ENCODE results near the gene BCR.
"Not testable (repeated sequence)": the region's sequence is repeated elsewhere in the genome, so short reads cannot be mapped to it uniquely, and the experiment has no call there.

Gene BCR

GRCh38 chr22:23180301-23180892 lies at the start of gene BCR:
TSS of gene BCR (plus strand) at chr22:23180509. CDS start at chr22:23180961, 452 bp downstream.
- DNase-seq (ENCODE audit: low spot score): peak; percentile 82

DNA sequence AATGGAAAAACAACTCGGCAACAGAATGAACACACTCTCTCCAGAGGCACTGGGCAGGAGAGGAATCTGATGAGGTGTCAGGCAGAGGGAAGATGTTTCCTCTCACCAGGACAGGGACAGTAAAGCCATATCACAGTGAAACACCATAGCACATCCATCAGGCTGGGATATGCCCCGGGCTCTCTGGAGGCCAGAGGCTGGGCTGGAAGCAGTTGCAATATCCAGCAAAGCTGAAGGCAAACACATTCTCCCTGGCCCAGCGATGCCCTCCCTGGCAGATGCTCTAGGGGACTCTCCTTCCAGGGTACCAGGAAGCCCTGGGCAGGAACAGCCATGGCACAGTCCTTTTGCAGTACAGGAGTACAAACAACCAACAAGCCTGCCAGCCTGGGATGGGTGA lies 49.6 kb upstream of the BCR start:
- DNase-seq (ENCODE audit: low spot score): no peak

- DNase-seq (ENCODE audit: low spot score): no peak
These were observed 48.4 kb upstream of the BCR start for GRCh38 chr22:23131931-23132330.

- no peak for DNase-seq (ENCODE audit: low spot score)
These were observed 47.8 kb upstream of the BCR start for GRCh38 chr22:23132376-23133091.

DNA sequence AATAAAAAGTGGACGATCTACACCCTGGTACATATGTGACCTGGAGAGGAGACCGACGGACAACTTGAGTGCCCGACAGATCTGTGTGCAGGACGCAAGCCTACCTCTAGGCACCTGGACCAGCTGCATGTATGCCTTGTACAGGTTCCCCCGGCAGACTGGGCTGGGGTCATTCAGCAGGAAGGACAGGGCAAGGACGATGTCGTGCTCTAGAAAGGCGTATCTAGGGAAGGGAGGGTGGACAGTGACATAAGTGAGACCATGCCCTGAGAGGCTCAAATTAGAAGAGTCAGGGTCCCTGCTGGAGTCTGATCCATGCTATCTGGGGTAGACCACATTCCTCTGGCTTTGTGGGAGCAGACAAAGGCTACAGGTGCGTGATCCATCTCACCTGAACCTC lies 46.4 kb upstream of the BCR start:
- no peak for DNase-seq (ENCODE audit: low spot score)

DNA sequence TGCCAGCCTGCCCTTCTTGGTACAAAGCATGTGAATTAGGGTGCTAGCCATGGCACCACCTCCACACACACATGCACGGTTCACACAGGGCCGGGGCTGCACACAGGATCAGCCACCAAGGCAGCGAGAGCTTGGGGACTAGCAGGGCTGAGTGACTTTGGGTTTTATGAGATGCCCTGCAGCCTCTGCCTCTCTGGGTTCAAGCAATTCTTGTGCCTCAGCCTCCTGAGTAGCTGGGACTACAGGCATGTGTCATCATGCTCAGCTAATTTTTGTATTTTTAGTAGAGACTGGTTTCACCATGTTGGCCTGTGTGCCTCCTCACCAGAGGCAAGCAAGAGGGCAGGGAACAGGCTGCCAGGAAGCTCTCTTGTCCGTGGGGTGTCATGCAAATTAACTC lies 43.3 kb upstream of the BCR start:
- DNase-seq (ENCODE audit: low spot score): not testable (repeated sequence)

DNA sequence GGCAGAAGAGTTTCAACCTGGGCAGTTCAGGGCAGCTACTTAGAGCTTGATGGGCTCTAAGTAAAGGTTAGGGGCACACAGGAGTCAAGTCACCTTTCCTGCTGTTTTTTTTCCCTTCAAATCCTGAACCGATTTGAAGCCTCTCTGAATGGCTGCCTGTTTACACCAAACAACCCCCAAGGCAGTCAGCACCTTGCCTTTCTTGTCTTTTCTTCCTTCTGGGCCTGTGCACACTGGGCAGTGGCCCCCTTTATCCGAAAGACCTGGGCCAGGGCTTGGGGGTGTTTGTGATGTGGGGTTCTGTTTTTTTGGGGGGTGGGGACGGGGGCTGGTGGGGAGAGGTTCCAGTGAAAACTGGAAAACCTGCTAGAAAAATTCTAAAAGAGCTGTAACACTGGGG lies 42.8 kb upstream of the BCR start:
- DNase-seq (ENCODE audit: low spot score): no peak

DNA sequence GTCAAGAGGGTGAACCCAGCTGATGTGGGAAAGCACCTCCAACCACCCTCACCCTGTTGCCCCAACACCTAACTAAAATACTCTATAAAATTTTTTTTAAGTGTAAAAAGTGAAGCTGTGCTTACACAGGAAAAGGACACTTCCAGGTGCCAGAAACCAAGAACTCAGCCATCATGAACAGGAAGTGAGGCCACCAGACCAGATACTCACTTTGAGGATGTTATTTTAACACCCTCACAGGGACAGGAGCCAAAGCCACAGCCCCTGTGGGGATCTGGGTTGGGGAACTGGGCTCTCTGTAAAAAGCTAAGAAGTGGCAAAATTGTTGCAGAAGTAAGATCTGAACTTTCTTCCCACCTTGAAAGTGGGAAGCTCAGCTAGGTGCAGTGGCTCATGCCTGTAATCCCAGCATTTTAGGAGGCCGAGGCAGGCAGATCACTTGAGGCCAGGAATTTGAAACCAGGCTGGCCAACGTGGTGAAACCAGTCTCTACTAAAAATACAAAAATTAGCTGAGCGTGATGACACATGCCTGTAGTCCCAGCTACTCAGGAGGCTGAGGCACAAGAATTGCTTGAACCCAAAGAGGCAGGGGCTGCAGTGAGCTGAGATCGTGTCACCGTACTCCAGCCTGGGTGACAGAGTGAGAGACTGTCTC lies 42.3 kb upstream of the BCR start:
- peak; percentile 68 for DNase-seq (ENCODE audit: low spot score)

GRCh38 chr22:23138584-23139435 lies 41.5 kb upstream of the BCR start:
- no peak for DNase-seq (ENCODE audit: low spot score)

DNA sequence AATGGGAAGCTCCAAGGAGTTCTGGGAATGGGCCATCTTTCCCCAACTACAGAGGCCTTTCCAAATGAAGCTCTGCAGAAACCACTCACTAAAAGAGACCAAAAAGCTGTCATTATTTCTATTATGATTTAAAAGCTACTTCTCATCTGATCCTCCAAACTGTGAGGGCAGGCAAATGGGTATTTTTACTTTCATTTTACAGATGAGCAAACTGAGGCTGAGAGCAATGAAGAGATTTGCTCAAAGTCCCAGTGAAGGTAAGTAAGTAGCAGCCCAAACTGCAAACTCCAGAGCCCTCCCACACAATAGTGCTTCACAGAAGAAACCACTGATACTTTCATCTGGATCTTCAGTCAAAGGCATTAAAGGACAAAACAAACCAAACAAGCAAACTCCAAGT lies 39.9 kb upstream of the BCR start:
- no peak for DNase-seq (ENCODE audit: low spot score)

DNA sequence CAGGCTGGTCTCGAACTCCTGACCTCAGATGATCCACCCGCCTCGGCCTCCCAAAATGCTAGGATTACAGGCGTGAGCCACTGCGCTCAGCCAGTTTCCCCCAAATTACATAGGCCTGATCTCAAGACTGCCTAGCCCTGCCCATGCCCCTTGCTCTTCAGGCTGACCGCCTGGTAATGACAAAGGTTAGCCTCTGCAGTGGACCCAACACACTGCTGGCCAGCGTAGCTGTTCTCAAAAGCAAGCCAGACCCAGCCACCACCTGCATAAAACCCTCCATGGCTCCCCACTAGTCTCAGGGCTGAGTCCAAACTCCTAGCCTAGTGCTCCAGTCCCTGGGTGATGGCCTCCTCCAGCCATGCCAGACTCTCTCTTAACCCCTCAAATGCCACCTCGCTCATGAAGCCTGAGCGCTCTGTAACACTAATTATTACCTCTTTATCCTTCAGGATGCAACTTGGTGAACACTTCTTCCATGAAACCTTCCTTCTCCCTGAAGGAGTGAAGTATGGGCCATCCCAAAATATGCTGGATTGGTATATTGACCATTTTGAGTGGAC lies 37.7 kb upstream of the BCR start:
- DNase-seq (ENCODE audit: low spot score): no peak

DNA sequence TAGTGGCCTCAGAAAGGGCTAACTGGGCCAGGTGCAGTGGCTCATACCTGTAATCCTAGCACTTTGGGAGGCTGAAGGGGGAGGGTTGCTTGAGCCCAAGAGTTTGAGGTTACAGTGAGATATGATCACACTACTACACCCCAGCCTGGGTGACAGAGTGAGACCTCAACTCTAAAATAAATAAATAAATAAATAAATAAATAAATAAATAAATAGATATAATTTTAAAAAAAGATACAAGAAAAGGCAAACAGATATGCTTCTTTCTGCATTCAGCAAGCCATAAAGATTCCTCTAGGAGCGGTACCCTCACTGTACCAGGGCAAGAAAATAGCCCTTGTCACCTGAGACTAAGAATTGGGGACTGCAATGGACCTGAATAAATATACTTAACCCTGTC lies 37.2 kb upstream of the BCR start:
- no peak for DNase-seq (ENCODE audit: low spot score)

GRCh38 chr22:23144432-23144831 lies 35.9 kb upstream of the BCR start:
- DNase-seq (ENCODE audit: low spot score): no peak

- peak; percentile 91 for DNase-seq (ENCODE audit: low spot score)
These were observed 35.1 kb upstream of the BCR start, which contains the start of gene RAB36 for GRCh38 chr22:23144932-23145877. TSS of gene RAB36 (plus strand) at chr22:23145477. CDS start at chr22:23146617, 1,140 bp downstream.

- DNase-seq (ENCODE audit: low spot score): no peak
These were observed 34.3 kb upstream of the BCR start for GRCh38 chr22:23145878-23146470.

GRCh38 chr22:23146478-23147205 lies 33.7 kb upstream of the BCR start:
- no peak for DNase-seq (ENCODE audit: low spot score)

- DNase-seq (ENCODE audit: low spot score): no peak
These were observed 32.5 kb upstream of the BCR start for GRCh38 chr22:23147617-23148387.

DNA sequence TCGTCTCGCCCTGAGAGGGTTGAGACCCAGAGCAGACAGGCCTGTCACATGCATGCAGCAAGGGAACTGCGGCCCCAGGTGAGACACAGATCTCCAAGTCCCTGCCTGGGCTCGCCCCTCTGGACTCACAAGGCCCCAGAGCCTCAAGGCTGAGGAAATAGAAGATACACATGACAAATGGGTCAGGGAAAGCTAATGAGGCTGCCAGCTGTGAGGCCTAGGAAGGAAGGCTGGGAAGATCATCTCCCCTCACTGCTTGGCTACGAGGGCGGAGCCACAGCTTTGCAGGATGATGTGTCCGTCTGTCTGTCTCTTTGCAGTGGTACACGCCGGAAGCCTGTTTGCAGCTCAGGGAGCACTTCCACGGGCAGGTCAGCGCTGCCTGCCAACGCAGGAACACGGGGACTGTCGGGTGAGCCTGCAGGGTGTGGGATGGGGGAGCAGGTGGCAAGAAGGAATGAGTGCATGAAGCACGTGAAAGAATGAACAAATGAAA lies 30.5 kb upstream of the BCR start:
- no peak for DNase-seq (ENCODE audit: low spot score)

- DNase-seq (ENCODE audit: low spot score): no peak
These were observed 29.5 kb upstream of the BCR start for GRCh38 chr22:23150762-23151161.

Measured in germinal center (tissue), 1 donor.